Measurements from ENCODE around the gene MYH15.

MYH15 gene

DNA sequence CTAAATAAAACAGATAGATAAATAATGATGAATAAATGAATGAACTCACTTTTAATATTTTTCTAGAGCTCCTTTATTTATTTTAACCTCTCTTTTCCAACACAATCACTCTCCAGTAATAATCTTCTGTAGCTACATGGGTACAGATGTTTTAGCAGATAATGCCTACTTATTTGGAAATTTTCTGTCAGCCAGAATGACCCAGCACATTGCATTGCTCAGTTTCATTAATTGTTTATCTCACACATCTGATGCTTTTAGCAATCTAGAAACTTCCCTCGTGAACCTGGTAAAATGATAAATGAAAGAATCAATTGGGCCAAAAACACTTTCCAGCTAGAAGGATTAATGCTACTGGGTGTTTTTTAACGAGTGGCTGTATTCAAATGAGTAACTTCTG is 14.9 kb upstream of the MYH15 start:
- FAIRE-seq (no peak), DNase-seq (ENCODE audit: insufficient read length, low spot score) (no peak)
- TF ChIP-seq POLR2A (IDR thresholded peaks at IDR 0.05; ENCODE audit: low read depth, low read length), result no peak

DNA sequence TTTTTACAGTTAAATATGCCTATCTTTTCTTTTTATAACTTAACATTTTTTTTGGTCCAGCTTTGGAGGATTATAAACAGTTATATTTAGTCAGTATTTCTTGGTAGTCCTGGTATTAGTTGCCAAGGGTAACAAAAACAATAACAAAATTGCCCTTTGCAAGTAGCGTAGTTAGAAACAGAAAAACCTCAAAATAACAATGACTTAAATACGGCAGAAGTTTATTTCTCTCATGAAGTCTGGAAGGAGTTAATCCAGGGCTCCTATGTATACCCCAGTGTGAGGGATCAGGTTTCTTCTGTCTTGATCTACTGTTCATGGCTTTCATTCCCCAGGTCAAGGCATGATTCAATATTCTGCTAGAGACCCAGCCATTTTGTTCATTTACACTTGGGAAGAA is 14.1 kb upstream of the MYH15 start:
- no peak for FAIRE-seq
- no peak for DNase-seq (ENCODE audit: insufficient read length, low spot score)
- no peak for TF ChIP-seq POLR2A (IDR thresholded peaks at IDR 0.05; ENCODE audit: low read depth, low read length)

DNA sequence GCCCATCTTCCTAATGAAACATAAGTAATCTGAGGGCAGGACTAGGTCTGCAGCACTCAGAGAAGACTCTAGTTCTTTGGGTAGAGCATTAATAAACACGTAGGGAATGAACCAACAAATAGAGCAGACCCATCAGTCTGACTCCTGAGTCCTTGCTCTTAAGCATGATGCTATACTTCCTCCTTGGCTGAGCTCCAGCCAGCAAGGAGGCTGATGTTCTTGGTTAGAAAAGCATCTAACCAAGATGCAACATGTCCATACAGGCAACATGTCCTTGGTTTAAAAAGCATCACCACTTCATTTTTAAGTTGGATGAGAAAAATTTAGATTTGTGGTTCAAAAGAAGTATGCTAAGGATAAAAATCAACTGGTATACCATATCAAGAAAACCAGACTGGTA is 8.5 kb upstream of the MYH15 start:
- TF ChIP-seq POLR2A (IDR thresholded peaks at IDR 0.05; ENCODE audit: low read depth, low read length), result no peak
- FAIRE-seq (no peak), DNase-seq (ENCODE audit: insufficient read length, low spot score) (no peak)

DNA sequence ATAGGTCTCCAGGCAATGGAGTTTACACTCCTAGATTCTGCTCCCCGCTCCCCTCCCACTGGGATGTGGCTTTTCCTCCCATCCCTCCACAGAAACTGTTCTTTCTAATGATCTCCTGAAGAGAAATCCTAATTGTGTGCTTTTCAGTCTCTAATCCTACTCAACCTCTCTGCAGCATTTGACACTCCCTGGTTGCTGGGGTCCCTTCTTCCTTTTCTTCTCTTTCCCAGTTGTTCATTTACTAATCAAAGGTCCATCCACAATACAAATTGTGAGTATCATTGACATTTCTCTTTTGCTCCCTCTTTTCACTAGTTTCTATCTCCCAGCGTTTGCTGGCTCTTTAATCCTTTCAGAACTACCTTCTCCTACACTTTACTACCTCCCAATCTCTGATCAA is 6.5 kb upstream of the MYH15 start:
- DNase-seq (ENCODE audit: insufficient read length, low spot score) (no peak), FAIRE-seq (no peak)
- no peak for TF ChIP-seq POLR2A (IDR thresholded peaks at IDR 0.05; ENCODE audit: low read depth, low read length)

DNA sequence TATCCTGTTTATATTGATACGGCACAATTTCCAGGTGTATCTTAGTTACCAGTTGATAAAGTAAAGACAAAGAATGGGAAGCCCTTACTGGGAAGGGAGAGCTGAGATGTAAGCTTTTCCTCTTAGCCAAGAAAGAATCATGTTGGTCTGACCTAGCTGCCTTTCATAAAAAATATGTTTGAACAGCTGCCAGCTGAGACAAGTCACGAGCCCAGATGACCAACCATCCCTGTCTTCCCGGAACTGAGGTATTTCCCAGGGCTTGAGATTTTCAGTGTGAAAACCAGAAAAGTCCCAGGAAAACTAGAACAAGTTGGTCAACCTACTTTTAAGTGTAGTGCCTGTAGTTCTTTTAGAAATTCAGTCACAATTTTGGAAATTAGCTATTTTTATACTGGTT is 3.6 kb upstream of the MYH15 start:
- no peak for TF ChIP-seq POLR2A (IDR thresholded peaks at IDR 0.05; ENCODE audit: low read depth, low read length)
- FAIRE-seq (no peak), DNase-seq (ENCODE audit: insufficient read length, low spot score) (no peak)

DNA sequence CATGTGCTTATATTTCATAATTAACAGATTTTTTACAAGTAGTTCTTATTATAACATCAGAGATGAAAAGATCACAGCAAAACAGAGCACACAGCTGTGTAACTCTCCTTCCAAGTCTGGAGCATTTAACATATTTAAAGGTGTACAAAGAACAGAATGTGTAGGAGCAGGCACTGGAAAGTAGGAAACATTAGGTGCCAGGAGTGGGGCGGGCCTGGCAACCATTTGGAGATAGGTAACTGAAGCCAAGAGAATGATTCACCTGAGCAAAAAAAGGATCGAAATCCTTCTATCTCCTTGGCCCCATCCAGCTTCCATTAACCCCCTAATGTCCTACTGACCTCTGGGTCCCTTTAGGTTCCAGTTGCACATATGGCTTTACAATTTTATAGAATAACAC is 2.3 kb upstream of the MYH15 start:
- no peak for TF ChIP-seq POLR2A (IDR thresholded peaks at IDR 0.05; ENCODE audit: low read depth, low read length)
- DNase-seq (ENCODE audit: insufficient read length, low spot score), result no peak
- no peak for FAIRE-seq

DNA sequence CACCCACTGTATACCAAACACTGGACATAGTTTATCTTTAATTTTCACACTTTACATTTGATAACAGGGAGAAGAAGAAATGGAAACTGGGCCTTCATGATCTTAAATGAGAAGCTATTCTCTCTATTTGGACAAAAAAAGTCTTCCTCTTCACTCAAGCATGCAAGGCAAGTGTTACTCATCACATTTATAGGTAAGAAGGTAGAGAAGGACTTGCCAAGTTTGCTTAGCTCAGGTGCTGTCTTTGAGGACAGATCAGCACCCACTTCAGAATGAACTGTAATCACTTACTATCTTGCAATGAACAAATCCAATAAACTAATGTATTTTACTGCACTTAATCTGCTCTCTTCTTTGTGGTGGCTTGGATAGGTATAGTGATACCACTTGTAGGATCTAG is 1.1 kb upstream of the MYH15 start:
- no peak for TF ChIP-seq POLR2A (IDR thresholded peaks at IDR 0.05; ENCODE audit: low read depth, low read length)
- DNase-seq (ENCODE audit: insufficient read length, low spot score), result no peak
- FAIRE-seq, result no peak

DNA sequence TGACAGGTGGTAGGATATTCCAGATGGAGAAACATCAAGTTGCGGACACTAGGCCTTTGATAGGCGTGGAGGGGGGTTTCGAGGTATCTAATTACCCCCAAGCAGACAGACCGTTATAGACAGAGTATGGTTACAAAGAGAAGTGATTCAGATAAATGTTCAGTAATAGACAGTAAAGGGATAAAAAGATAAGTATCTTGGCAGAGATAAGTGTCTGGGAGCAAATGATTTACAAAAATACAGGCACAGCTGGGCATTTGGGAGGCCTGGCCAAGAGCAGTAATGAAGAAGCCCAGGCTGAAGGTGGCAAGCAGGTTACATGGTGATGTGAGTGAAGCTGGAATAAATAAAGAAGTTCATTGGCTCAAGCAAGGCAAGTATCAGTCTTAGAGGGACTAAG is 659 bp upstream of the MYH15 start:
- DNase-seq (ENCODE audit: insufficient read length, low spot score), result no peak
- no peak for TF ChIP-seq POLR2A (IDR thresholded peaks at IDR 0.05; ENCODE audit: low read depth, low read length)
- FAIRE-seq, result no peak

DNA sequence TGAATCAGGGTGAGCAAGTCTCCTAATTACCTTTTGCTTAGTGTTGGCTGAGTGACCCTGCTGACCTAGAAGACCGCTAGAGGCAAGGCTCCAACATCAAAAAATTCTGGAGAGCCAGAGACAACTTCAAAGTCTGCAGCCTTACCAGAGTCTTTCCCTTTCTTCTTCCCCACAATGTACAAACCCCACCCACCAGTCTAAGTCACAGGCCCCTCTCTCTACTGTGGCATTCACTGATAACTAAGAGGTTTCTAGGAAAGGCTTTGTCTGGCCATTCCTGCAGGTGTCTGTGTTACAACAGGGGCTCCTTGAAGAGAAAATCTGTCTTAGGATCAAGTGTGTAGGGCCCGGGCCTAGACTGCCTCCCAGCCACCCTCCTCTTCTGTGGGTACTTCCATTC is 525 bp downstream of the MYH15 start:
- no peak for TF ChIP-seq POLR2A (IDR thresholded peaks at IDR 0.05; ENCODE audit: low read depth, low read length)
- FAIRE-seq, result no peak

DNA sequence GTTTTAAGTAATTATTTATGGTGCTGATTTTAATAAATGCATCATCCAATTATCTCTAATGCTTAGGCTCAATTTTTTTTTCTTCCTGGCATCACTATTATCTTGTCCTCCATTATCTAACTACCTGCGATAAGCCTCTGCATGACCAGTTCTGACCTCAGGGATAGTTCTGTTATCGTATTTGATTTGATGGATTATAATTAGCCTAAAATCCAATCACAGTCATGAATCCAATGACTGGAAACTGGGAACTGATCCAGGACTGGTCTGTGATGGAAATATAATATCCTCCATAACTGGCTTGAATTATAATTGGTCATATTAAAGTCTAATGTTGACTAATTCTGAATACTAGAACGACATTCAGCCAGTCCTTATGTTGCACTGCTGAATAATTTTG is 1.1 kb downstream of the MYH15 start:
- TF ChIP-seq POLR2A (IDR thresholded peaks at IDR 0.05; ENCODE audit: low read depth, low read length), result no peak
- DNase-seq (ENCODE audit: insufficient read length, low spot score) (no peak), FAIRE-seq (no peak)

More for the DNA sequence above, 525 bp downstream of the MYH15 start:
- no peak for DNase-seq (ENCODE audit: insufficient read length, low spot score)

DNA sequence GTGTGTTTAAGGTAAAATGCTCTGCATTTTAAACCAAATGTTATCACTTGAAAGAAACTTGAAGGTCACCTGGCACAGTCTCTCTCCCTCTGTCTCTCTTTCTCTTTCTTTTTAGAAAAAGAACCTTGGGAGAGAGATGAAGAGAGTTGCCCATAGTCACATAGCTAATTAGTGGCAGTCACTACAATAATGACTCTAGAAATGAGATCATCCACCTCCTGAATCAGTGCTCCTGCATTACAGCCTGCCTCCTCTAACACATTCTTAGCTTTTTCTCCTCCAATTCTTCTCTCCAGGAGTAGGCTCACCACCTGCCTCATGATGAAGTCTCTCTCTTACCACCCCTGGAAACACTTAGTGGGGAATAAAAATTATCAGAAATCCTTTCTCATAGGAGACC is 2.5 kb downstream of the MYH15 start:
- DNase-seq (ENCODE audit: insufficient read length, low spot score) (no peak), FAIRE-seq (no peak)
- TF ChIP-seq POLR2A (IDR thresholded peaks at IDR 0.05; ENCODE audit: low read depth, low read length), result no peak

DNA sequence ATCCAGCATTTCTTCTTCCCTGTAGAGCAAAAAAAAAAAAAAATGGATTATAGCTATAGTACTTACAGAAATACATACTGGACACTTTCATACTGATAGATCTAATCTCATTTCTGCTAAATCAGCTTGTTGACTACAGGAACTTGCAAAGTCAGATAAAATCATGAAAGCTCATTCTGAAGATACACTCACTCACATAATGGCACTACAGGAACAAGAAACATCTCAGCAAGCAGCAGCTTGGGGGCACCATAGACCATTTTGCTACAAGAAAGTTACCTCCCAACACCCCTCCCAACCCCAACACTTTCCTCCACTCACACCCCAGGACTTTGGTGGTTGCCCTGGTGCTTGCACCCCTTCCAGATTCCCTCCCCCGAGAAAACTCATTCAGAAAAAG is 4.6 kb downstream of the MYH15 start:
- TF ChIP-seq POLR2A (IDR thresholded peaks at IDR 0.05; ENCODE audit: low read depth, low read length), result no peak
- FAIRE-seq (no peak), DNase-seq (ENCODE audit: insufficient read length, low spot score) (no peak)

DNA sequence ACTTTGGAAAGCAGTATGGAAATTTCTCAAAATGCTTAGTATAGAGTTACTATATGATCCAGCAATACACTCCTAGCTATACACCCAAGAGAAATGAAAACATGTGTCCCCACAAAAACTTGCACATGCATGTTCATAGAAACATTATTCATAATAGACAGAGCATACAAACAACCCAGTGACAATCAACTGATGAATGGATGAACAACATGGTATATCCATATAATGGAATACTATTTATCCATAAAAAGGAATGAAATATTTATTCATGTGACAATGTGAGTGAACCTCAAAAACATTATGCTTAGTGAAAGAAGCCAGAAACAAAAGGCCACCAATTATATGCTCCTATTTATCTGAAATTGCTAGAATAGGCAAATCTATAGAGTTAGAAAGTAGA is 6.7 kb downstream of the MYH15 start:
- FAIRE-seq (no peak), DNase-seq (ENCODE audit: insufficient read length, low spot score) (no peak)
- no peak for TF ChIP-seq POLR2A (IDR thresholded peaks at IDR 0.05; ENCODE audit: low read depth, low read length)

DNA sequence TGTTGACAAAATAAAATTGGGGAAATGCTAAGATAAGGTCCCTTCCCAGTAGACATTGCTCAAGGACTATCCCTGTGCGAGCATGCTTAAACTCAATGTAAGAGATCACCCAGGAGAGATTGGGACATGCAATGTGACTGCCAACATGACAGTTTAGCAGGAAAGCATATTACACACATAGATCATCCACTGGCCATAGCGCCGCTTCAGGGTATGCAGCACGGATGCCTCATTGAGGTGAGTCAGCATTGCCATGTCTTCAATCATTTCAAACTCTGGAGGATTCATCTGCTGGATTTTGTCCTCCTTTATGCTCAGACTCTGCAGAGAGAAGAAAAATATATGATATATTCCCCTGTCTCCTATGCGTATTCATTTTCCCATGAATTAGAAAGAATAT is 8.9 kb downstream of the MYH15 start:
- FAIRE-seq (no peak), DNase-seq (ENCODE audit: insufficient read length, low spot score) (no peak)
- TF ChIP-seq POLR2A (IDR thresholded peaks at IDR 0.05; ENCODE audit: low read depth, low read length), result no peak

DNA sequence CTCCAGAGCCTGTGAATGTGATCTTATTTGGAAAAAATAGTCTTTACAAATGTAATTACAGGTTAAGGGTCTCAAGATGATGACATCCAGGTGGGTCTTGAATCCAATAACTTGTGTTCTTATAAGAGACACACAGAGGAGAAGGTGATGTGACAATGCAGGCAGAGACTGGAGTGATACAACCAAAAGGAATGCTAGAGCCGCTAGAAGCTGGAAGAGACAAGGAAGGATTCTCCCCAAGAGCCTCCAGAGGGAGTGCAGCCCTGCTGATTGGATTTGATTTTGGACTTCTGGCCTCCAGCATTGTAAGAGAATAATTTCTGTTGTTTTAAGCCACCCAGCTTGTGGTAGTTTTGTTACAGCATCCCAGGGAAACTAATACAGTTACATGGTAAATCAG is 9.7 kb downstream of the MYH15 start:
- DNase-seq (ENCODE audit: insufficient read length, low spot score) (no peak), FAIRE-seq (no peak)
- no peak for TF ChIP-seq POLR2A (IDR thresholded peaks at IDR 0.05; ENCODE audit: low read depth, low read length)

DNA sequence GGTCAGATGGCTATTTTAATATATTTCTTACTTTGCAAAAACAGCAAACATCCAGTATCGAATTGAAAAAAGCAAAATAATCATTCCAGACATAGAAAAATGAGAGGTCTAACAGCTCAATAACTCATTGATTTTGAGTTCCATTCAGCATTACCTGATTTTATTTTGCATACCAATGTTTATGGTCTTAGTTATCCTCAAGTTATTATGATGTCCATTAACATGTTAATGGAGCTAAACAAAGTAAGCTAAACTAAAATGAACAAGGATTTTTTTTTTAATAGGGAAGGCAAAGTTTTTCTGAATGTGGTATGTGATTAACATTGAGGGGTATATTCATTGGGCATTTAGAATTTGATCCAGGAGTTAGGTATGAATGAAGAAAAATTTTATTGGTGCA is 13.1 kb downstream of the MYH15 start:
- no peak for DNase-seq (ENCODE audit: insufficient read length, low spot score)
- FAIRE-seq, result no peak
- no peak for TF ChIP-seq POLR2A (IDR thresholded peaks at IDR 0.05; ENCODE audit: low read depth, low read length)

Data from H54 (cell line).